Measurements from ENCODE around the gene RIMBP2.

RIMBP2 gene

GRCh38 chr12:130568501-130568900 is 147.6 kb downstream of the RIMBP2 start:
- no peak for DNase-seq (ENCODE audit: low read depth)

DNA sequence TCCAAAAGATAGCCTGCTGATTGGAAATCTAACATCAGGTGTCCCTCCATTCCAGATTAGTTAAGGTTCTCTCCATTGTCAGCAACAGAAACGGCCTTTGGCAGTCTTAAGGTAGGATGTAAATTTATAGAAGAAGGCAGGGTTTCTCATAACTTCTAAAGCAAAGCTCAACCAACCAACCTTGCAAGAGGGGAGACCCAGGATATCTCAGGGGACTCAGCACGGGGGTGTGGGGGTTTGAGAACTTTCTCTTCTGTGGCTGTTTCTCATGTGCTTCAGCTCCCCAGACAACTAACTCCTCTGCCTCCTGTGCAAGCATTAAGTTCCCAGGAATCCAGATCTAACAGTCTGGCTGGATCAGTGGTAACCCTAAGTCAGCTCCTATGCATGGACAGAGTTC is 148.1 kb downstream of the RIMBP2 start:
- no peak for DNase-seq (ENCODE audit: low read depth)

DNA sequence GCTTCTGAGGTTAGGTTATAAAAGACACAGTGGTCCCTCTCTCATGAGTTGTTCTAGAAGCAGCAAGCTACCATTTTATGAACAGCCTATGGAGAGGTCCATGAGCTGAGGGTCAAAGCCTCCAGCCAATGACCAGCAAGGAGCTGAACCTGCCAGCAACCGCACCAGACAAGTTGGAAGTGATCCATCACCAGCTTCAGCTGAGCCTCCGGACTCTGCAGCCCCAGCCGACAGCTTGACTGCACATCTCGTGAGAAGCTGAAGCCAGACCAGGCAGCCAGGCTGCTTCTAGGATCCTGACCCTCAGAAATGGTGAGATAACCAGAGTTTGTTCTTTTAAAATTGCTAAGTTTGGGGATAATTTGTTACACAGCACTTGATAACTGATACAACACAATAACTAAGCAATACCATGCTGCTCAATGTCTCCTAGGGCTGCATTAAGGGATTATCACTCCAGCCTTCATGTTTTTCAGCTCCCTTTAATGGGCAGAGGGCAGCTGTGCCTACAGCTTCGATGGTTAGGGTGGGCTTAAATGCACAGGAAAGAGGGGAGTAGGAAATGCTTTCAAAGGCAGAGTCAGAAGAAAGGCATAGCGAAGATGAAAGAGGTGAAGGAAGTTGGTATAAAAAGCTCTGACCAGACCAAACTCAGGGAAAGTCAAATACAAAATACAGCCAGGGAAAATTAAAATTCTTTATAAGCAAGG is 149.5 kb downstream of the RIMBP2 start:
- no peak for DNase-seq (ENCODE audit: low read depth)

DNA sequence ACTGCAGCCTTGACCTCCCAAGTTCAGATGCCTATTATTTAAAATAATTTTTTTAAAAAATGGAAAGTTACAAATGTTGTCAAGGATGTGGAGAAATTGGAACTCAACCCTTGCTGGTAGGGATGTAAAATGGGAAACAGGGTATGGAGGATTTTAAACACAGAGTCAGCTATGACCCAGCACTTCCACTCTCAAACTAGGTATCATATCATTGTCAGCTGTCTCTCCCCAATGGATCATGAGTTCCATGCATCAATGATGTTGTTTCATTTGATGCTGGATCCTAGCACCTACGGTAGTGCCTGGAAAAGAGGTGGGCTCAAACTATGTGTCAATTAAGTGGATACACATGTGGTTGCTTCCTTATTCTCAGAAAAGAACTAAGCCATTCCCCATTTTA is 150.9 kb downstream of the RIMBP2 start:
- DNase-seq (ENCODE audit: low read depth), result no peak

DNA sequence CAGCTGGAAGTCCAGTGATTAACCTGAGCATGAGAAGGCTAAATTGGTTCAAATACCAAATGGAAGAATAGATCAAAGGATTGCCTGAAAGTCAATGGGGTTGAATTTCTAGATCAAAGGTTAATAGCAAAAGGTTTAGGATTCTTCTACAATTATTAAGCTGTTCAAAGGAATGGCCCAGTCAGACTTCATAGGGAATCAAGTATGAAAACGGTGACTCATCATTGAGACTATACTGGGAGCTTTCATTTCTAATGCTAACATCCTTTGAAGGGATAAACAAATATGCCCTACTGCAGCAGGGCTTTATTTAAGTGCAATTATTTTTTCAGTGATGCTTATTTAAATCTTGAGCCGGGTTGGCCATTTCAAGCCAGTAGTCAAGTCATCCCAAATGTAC is 152.8 kb downstream of the RIMBP2 start:
- no peak for DNase-seq (ENCODE audit: low read depth)

DNA sequence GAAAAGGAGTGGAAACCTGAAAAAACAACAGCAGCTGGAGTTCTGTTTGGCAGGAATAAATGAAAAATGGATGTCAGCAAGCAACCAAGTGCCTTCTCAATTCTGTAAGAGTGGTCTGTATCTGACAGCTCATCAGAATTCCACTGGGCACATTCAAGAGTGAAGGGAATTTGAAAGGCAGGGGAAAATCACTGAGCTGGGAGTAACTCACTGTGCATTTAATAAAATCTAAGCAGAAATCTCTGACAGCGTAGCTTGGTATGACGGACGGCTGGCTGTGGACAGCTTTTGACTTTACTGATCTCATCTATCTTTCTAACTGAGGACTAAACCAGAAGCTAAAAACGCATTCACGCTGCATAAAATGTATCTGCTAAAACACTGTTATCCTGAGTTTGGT is 153.4 kb downstream of the RIMBP2 start:
- no peak for DNase-seq (ENCODE audit: low read depth)

DNA sequence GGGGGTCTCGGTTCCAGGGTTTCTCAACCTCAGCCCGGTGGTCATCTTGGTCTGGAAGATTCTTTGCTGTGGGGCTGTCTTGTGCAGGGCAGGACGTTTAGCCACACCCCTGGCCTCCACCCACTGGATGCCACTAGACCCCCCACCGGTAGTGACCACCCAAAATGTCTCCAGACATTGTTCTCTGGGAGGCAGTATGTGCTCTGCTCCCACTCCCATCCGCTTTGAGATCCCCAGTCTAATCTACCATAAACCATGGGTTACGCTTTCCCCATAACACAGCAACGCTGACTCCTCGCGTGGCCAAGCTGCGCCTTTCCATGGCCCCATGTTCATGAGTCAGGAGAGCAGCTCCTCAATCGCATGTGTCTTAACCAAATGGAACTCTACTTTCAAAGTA is 155.8 kb downstream of the RIMBP2 start:
- no peak for DNase-seq (ENCODE audit: low read depth)

GRCh38 chr12:130559806-130560205 is 156.3 kb downstream of the RIMBP2 start:
- DNase-seq (ENCODE audit: low read depth), result no peak

- DNase-seq (ENCODE audit: low read depth), result no peak
Measured at GRCh38 chr12:130557886-130558765, 158.0 kb downstream of the RIMBP2 start.

- DNase-seq (ENCODE audit: low read depth), result no peak
Measured at GRCh38 chr12:130557201-130557600, 158.9 kb downstream of the RIMBP2 start.

DNA sequence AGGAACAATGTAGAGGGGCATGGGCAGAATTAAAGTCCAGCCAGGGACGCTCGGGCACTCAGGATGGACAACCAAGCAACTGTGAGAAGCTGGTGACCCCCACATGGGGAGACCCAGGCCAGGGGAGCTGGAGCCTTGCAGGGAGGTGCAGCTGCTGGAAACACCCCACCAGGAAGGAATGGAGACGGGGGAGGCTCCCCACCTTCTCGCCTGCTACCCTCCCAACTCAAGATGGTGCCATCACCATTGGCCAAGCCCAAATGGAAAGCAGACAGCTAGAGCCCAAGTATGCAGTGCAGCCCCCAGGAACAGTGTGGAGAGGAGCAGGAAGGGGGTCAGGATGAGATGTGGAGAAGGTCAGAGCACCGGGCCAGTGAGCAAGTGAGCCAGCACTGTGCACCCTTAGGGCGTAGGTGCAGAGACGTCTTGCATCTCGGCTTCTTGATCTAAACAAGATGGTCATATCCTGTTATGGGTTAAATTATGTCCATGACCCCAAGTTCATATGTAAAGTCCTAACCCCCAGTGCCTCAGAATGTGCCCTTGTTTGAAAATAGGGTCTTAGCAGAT is 159.5 kb downstream of the RIMBP2 start:
- no peak for DNase-seq (ENCODE audit: low read depth)

GRCh38 chr12:130555628-130556485 is 160.2 kb downstream of the RIMBP2 start:
- DNase-seq (ENCODE audit: low read depth), result no peak

DNA sequence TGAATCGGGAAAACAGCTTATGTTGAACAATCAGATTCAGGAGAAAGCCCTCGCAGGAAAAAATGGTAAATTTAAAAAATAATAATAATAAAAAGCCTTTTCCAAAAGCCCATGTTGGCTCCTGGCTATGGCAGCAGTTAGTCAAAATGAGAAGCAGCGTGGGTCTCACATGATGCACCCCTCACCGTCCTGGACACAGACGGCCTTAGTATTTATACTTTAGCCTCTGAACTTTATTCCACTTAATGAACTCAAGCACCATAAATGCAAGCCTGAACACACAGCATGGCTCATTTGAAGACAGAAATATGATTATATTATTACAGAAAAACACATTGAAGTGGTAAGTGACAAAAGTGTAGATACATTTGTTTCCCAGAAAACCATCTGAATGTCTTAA is 160.9 kb downstream of the RIMBP2 start:
- DNase-seq (ENCODE audit: low read depth), result no peak

GRCh38 chr12:130552483-130552996 is 163.6 kb downstream of the RIMBP2 start:
- DNase-seq (ENCODE audit: low read depth), result no peak

GRCh38 chr12:130549361-130549760 is 166.7 kb downstream of the RIMBP2 start:
- DNase-seq (ENCODE audit: low read depth), result no peak

DNA sequence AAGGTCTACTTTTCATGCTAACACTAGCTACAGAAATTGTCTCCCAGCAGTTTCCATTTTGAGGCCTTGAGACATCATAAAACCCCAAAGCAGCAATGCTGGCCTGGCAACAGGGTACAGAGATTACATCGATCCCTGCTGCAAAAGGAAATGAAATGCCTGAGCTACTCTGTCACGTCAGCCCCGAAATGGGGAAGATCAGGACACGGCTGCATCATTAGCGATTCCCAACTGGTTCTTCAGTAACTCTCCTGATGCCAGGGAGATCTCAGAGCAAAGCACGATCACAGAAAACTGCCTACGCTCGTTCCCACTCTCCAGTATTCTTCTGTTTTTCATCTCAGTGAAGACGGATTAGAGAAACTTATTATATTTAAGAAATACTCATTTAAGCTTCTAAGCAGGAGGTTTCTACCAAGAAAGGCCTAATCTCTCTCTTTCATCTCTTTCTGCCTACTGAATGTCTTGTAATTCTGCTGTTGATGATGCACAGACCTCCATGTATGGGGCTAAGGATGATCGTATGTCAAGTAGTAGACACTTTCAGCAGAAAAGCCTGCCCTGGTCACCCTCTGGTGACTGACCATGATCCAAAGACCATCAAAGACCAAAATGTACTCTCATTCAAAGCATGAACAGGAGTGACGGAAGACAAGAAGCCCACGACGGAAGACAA is 168.5 kb downstream of the RIMBP2 start:
- no peak for DNase-seq (ENCODE audit: low read depth)

DNA sequence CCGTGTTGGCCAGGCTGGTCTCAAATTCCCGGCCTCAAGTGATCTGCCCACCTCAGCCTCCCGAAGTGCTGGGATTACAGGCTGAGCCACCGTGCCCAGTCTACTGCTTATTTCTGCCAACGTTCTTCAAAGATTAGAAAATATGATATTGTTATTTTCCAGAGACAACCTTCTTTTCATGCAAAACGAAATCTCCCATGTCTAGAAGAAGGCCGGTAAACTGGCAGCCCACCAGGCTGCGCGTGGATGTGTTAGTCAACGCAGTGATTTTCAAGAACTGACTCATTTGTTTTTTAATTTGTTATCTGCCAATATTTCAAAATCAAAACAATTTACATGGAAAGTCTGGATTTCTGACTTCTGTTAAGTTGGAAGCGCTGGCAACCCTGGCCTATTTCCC is 169.6 kb downstream of the RIMBP2 start:
- DNase-seq (ENCODE audit: low read depth), result no peak

- DNase-seq (ENCODE audit: low read depth), result no peak
Measured at GRCh38 chr12:130545475-130545874, 170.6 kb downstream of the RIMBP2 start.

GRCh38 chr12:130540376-130540775 is 175.7 kb downstream of the RIMBP2 start:
- DNase-seq (ENCODE audit: low read depth), result no peak

DNA sequence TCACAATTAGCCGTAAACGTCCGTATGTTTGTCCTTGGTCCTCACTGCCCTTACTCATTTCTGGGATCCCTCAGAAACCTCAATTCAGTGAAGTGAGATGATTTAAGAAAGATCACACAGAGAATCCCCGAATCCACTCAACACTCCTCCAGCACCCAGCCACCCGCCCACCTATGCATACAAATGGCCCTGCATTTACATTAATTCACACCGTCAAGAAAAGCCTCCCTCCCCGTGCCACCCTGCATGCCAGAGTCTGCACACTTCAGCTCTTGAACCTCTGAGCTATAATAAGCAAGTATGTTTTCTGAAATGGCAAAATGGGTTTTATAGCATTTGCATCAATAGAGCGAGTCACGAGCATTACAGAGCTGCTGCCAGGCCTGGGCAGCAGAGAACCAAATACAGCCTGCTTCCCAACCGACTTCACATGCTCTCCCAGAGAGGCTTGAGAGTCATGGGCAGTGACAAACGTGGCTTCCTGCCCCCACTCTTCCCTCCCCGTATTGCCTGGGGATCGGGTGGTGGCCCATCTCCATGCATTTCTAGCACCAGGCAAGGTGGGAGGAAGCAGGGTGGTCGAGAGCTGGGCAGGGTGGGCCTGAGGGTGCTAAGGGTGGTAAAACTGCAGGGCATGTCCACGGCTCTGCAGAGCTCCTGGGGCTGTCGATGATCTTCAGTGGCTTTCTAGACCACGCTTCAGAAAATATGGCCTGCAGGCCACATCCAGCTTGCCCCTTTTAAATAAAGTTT is 177.6 kb downstream of the RIMBP2 start:
- DNase-seq (ENCODE audit: low read depth), result no peak

DNA sequence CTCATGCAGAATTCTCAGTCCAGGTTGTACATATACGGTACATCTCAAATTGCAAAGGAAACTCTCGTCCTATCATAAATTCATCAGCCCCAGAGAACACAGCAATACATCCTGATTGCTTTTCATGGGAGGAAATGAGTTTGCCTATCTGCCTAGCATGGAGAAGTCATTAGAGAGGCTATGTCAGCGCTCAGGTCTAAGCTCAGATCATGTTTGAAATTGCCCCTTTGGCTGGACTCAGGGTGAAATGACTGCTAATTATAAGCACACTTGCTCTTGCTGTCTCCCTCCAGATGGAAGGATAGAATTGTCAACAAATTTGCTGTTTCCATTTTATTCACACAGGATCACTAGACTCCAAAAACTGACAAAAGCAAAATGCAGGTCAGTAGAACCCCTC is 178.4 kb downstream of the RIMBP2 start:
- no peak for DNase-seq (ENCODE audit: low read depth)
